Neuronal stem cell (in vitro differentiated cells): Measurements from ENCODE around the gene CD200R1L.
A peak's percentile ranks its signal among the peaks of the same experiment; 100 is the strongest.

ENCODE experiments used
- DNase-seq: peaks from one replicate; pipeline ENCODE4 v3.0.0-alpha.2; 2013; ENCODE audit warnings: low spot score
- H2AFZ ChIP-seq: one replicate; pipeline ENCODE4 v1.6.1; 2013; ENCODE audit warnings: mild to moderate bottlenecking, low read length, inconsistent platforms
- H2AK5ac ChIP-seq: 2 replicates; pipeline ENCODE4 v1.6.1; 2013; ENCODE audit warnings: low read depth, mild to moderate bottlenecking, inconsistent platforms, low read length, moderate library complexity, mixed read lengths
- H2BK120ac ChIP-seq: 2 replicates; pipeline ENCODE4 v1.6.1; 2013; ENCODE audit warnings: low read depth, mild to moderate bottlenecking, inconsistent platforms, low read length, moderate library complexity, mixed read lengths
- H2BK12ac ChIP-seq: one replicate; pipeline ENCODE4 v1.6.1; 2013; ENCODE audit warnings: low read length, inconsistent platforms
- H2BK15ac ChIP-seq: 2 replicates; pipeline ENCODE4 v1.6.1; 2013; ENCODE audit warnings: mild to moderate bottlenecking, low read length, inconsistent platforms, mixed read lengths
- H2BK5ac ChIP-seq: one replicate; pipeline ENCODE4 v1.6.1; 2013; ENCODE audit warnings: inconsistent platforms, mild to moderate bottlenecking, low read length, moderate library complexity
- H3K14ac ChIP-seq: one replicate; pipeline ENCODE4 v1.6.1; 2013; ENCODE audit warnings: low read length, inconsistent platforms
- H3K18ac ChIP-seq: 2 replicates; pipeline ENCODE4 v1.6.1; 2013; ENCODE audit warnings: low read length, inconsistent platforms
- H3K23ac ChIP-seq: 2 replicates; pipeline ENCODE4 v1.6.1; 2013; ENCODE audit warnings: low read depth, mild to moderate bottlenecking, mixed read lengths, low read length, inconsistent platforms; ENCODE audit not compliant: poor library complexity
- H3K27ac ChIP-seq: replicated peaks from 3 replicates; pipeline ENCODE4 v1.5.1; 2013; ENCODE audit warnings: low read length, inconsistent platforms
- H3K27me3 ChIP-seq, 3 experiments: 2 replicates each; pipeline ENCODE4 v1.6.1; 2013; ENCODE audit warnings: low read length in 3 of 3, mild to moderate bottlenecking in 2 of 3, inconsistent platforms in 1 of 3, low read depth in 1 of 3, mixed read lengths in 1 of 3, moderate library complexity in 1 of 3; ENCODE audit not compliant: control insufficient read depth in 3 of 3, insufficient read depth in 3 of 3
- H3K36me3 ChIP-seq, 2 donors: replicated peaks in 1 of 2; 2 replicates each; pipeline ENCODE4 v1.6.1; 2013; ENCODE audit warnings: low read length in 2 of 2; ENCODE audit not compliant: control insufficient read depth in 2 of 2, insufficient read depth in 2 of 2
- H3K4ac ChIP-seq: 2 replicates; pipeline ENCODE4 v1.6.1; 2013; ENCODE audit warnings: inconsistent platforms, mild to moderate bottlenecking, low read length, moderate library complexity
- H3K4me1 ChIP-seq, 2 donors: 1 replicate in 1 of 2; 2 replicates in 1 of 2; pipeline ENCODE4 v1.6.1; 2013; ENCODE audit warnings: low read length in 2 of 2, low read depth in 1 of 2; ENCODE audit not compliant: control insufficient read depth in 2 of 2, insufficient read depth in 1 of 2
- H3K4me2 ChIP-seq: one replicate; pipeline ENCODE4 v1.6.1; 2013; ENCODE audit warnings: mild to moderate bottlenecking, low read length, inconsistent platforms; ENCODE audit not compliant: insufficient read depth, poor library complexity, severe bottlenecking
- H3K4me3 ChIP-seq, 2 donors: 2 replicates each; pipeline ENCODE4 v1.5.1; 2013; ENCODE audit warnings: low read length in 2 of 2, mild to moderate bottlenecking in 2 of 2, inconsistent platforms in 1 of 2, moderate library complexity in 1 of 2
- H3K79me1 ChIP-seq: one replicate; pipeline ENCODE4 v1.6.1; 2013; ENCODE audit warnings: low read depth, mild to moderate bottlenecking, inconsistent platforms, low read length, moderate library complexity
- H3K9ac ChIP-seq: one replicate; pipeline ENCODE4 v1.6.1; 2013; ENCODE audit warnings: mild to moderate bottlenecking, low read depth, low read length, inconsistent platforms; ENCODE audit not compliant: poor library complexity
- H3K9me3 ChIP-seq, 2 donors: replicated peaks in 1 of 2; 2 replicates each; pipeline versions ENCODE3 to v1.6.1; 2013; ENCODE audit warnings: low read length in 2 of 2, mild to moderate bottlenecking in 2 of 2, inconsistent platforms in 1 of 2, low read depth in 1 of 2, mixed read lengths in 1 of 2, moderate library complexity in 1 of 2; ENCODE audit not compliant: control insufficient read depth in 2 of 2, insufficient read depth in 1 of 2
- H4K8ac ChIP-seq: one replicate; pipeline ENCODE4 v1.6.1; 2013; ENCODE audit warnings: low read depth, mild to moderate bottlenecking, inconsistent platforms, low read length, moderate library complexity
- H4K91ac ChIP-seq: one replicate; pipeline ENCODE4 v1.6.1; 2013; ENCODE audit warnings: low read length, low read depth, mild to moderate bottlenecking, inconsistent platforms; ENCODE audit not compliant: poor library complexity
- WGBS, 2 donors: extraction: QIAGEN DNeasy Blood & Tissue Kit; methylation state at CpG; one replicate each; pipeline ENCODE4 v1.1.7; 2013; ENCODE audit warnings: missing lambda C conversion rate in 2 of 2, mixed read lengths in 1 of 2; ENCODE audit not compliant: insufficient read length in 2 of 2, insufficient replicate concordance in 1 of 2; ENCODE audit errors: extremely low coverage in 2 of 2; 5-methylcytosine and 5-hydroxymethylcytosine counted together

The CD200R1L gene

DNA sequence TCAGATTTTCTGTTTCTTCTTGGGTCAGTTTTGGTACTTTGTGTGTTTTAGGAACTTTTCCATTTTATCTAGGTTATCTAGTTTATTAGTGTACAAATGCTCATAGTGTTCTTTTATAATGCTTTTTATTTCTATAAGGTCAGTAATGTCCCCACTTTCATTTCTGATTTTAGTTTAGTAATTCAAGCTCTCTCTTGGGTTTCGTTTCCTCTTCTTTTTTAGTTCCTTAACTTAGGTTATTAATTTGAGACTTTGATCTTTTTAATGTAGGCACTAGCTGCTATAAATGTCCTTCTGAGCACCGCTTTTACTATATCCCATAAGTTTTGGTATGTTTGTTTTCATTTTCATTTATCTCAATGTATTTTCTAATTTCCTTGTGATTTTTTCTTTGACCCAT lies 27.0 kb upstream of the CD200R1L start:
- Histone ChIP-seq H3K27ac (no peak overlapping the region), H2BK15ac (no peak overlapping the region), H3K14ac (no peak overlapping the region), H3K79me1 (no peaks in the 10 kb centered on the region), H3K4ac (no peak overlapping the region), H3K18ac (no peak overlapping the region), H3K4me1 (no peaks in the 10 kb centered on the region), H2AFZ (no peak overlapping the region), H3K23ac (no peak overlapping the region), H4K8ac (no peak overlapping the region), H3K9ac (no peak overlapping the region), H3K27me3 (no peaks in the 10 kb centered on the region), H2BK120ac (no peak overlapping the region), H2BK5ac (no peak overlapping the region), H4K91ac (no peak overlapping the region), H3K36me3 (no peaks in the 10 kb centered on the region), H2AK5ac (no peak overlapping the region), H3K9me3 (no peaks in the 10 kb centered on the region), H2BK12ac (no peak overlapping the region), H3K4me3 (no peak overlapping the region), H3K4me2 (no peak overlapping the region)
- no peak for DNase-seq
- WGBS, 2 donors, result no CpG with 5 or more reads among the region's 2 CpGs

- WGBS, 2 donors, result no CpG with 5 or more reads among the region's 3 CpGs
- no peaks in the 10 kb centered on the region for H3K27me3 ChIP-seq
- DNase-seq, result no peak
Observed at GRCh38 chr3:112871735-112872134, 25.1 kb upstream of the CD200R1L start.

DNA sequence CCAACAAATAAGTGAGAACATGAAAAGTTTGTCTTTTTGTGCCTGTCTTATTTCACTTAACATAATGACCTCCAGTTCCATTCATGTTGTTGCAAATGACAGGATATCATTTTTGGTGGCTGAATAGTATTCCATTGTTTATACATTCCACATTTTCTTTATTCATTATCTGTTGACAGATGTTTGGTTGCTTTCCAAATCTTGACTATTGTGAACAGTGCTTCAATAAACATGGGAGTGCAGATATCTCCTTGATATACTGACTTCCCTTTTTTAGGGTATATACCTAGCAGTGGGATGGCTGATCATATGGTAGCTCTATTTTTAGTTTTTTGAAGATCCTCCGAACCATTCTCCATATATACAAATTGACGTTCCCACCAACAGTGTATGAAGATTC lies 19.1 kb upstream of the CD200R1L start:
- H4K91ac ChIP-seq, result no peak overlapping the region
- no peak overlapping the region for H3K9ac ChIP-seq
- no peak overlapping the region for H4K8ac ChIP-seq
- DNase-seq, result no peak
- no peak overlapping the region for H2AFZ ChIP-seq
- no peak overlapping the region for H3K23ac ChIP-seq
- no peak overlapping the region for H3K4me2 ChIP-seq
- no peaks in the 10 kb centered on the region for H3K36me3 ChIP-seq
- no peak overlapping the region for H3K4me3 ChIP-seq
- H3K27ac ChIP-seq, result no peak overlapping the region
- no peak overlapping the region for H2BK12ac ChIP-seq
- H3K4me1 ChIP-seq, result no peaks in the 10 kb centered on the region
- H3K9me3 ChIP-seq, result no peaks in the 10 kb centered on the region
- no peak overlapping the region for H2AK5ac ChIP-seq
- no peak overlapping the region for H3K18ac ChIP-seq
- WGBS, 2 donors, result no CpG with 5 or more reads among the region's 2 CpGs
- no peak overlapping the region for H2BK120ac ChIP-seq
- no peak overlapping the region for H2BK5ac ChIP-seq
- no peak overlapping the region for H3K4ac ChIP-seq
- no peak overlapping the region for H3K14ac ChIP-seq
- H3K79me1 ChIP-seq, result no peaks in the 10 kb centered on the region
- H3K27me3 ChIP-seq, result no peaks in the 10 kb centered on the region
- no peak overlapping the region for H2BK15ac ChIP-seq

More at GRCh38 chr3:112871735-112872134, 25.1 kb upstream of the CD200R1L start:
- Histone ChIP-seq H2AFZ (no peak overlapping the region), H3K4me2 (no peak overlapping the region), H2AK5ac (no peak overlapping the region), H3K18ac (peak overlapping the region; percentile 71), H3K14ac (peak overlapping the region; percentile 71), H2BK12ac (no peak overlapping the region), H3K23ac (peak overlapping the region; percentile 20), H4K8ac (peak overlapping the region; percentile 82), H2BK120ac (no peak overlapping the region), H3K9ac (no peak overlapping the region), H2BK15ac (no peak overlapping the region), H3K4ac (peak overlapping the region; percentile 23), H3K27ac (no peak overlapping the region), H2BK5ac (no peak overlapping the region), H3K36me3 (no peaks in the 10 kb centered on the region), H3K4me3 (peak overlapping the region in 1 of 2 donors; percentile 18), H3K4me1 (no peaks in the 10 kb centered on the region), H4K91ac (no peak overlapping the region), H3K9me3 (no peaks in the 10 kb centered on the region), H3K79me1 (no peaks in the 10 kb centered on the region)

DNA sequence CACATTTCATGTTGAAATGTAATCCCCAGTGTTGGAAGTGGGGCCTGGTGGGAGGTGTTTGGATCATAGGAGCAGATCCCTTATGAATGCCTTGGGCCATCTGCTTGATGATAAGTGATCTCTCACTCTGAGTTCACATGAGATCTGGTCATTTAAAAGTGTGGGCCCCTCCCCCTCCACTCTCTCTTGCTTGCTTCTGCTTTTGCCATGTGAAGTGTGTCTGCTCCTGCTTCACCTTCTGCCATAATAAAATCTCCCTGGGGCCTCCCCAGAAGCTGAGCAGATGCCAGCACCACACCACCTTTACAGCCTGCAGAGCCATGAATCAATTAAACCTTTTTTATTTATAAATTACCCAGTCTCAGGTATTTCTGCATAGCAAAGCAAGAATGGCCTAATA lies 14.2 kb upstream of the CD200R1L start:
- no peaks in the 10 kb centered on the region for H3K36me3 ChIP-seq
- H4K8ac ChIP-seq, result no peak overlapping the region
- no peak overlapping the region for H3K4ac ChIP-seq
- H2AK5ac ChIP-seq, result no peak overlapping the region
- H3K4me1 ChIP-seq, result no peaks in the 10 kb centered on the region
- no peak overlapping the region for H3K27ac ChIP-seq
- H4K91ac ChIP-seq, result no peak overlapping the region
- H3K18ac ChIP-seq, result no peak overlapping the region
- H3K14ac ChIP-seq, result no peak overlapping the region
- no peak overlapping the region for H3K9ac ChIP-seq
- no peak overlapping the region for H2BK120ac ChIP-seq
- H3K79me1 ChIP-seq, result no peaks in the 10 kb centered on the region
- no peak overlapping the region for H3K23ac ChIP-seq
- no peak overlapping the region for H3K4me2 ChIP-seq
- H2BK5ac ChIP-seq, result no peak overlapping the region
- no peaks in the 10 kb centered on the region for H3K27me3 ChIP-seq
- H2BK12ac ChIP-seq, result no peak overlapping the region
- no peak overlapping the region for H2BK15ac ChIP-seq
- H3K4me3 ChIP-seq, result no peak overlapping the region
- no peaks in the 10 kb centered on the region for H3K9me3 ChIP-seq
- no peak for DNase-seq
- no peak overlapping the region for H2AFZ ChIP-seq
